GM19372 (cell line): ENCODE measurements around the gene TPCN1.

Experiments
- ATAC-seq: cut with Tn5 transposase; IDR thresholded peaks from one replicate; pipeline ENCODE4 v1.9.1; 2021; ENCODE audit warnings: mild to moderate bottlenecking, low read depth, moderate library complexity; ENCODE audit not compliant: unreplicated experiment

Gene TPCN1

DNA sequence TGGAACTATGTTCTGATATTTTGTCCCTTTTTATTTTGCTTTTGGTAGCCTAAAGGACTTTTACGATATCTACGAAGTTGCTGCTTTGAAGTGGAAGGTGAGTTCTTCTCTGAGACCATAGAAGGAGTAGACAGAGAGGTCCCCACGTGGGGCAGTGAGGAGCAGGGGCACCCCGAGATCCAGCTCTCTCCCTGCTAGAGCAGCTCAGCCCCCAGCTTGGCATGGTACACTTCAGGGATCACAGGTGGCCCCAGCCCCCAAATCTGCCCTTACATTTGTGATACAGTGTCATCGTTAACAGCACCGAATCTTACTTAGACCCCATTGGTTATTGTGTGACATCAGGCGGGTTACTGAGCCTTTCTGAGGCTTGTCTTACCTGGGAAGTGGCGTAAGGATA lies 56.9 kb downstream of the TPCN1 start:
- no peak for ATAC-seq

DNA sequence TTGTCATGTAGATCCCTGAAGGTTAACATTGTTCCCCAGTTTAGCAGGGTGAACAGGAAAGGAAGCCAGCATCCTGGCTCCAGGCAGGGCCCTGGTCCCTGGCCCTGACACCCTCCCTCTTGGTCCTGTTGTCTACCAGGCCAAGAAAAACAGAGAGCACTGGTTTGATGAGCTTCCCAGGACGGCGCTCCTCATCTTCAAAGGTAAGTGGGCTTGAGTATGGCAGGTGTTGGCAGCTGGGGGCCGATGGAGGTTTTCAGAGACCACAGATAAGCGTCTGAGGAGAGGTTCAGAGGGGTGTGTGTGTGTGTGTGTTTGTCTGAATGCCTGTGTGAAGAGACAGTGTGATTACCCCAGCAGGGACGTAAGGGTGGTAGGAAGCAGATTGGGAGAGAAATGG lies 57.4 kb downstream of the TPCN1 start:
- ATAC-seq = no peak

GRCh38 chr12:113284751-113285150 lies 63.5 kb downstream of the TPCN1 start:
- no peak for ATAC-seq

GRCh38 chr12:113285679-113286610 lies 64.7 kb downstream of the TPCN1 start:
- ATAC-seq = no peak

- ATAC-seq = no peak
Observed at GRCh38 chr12:113286712-113287111, 65.4 kb downstream of the TPCN1 start.

DNA sequence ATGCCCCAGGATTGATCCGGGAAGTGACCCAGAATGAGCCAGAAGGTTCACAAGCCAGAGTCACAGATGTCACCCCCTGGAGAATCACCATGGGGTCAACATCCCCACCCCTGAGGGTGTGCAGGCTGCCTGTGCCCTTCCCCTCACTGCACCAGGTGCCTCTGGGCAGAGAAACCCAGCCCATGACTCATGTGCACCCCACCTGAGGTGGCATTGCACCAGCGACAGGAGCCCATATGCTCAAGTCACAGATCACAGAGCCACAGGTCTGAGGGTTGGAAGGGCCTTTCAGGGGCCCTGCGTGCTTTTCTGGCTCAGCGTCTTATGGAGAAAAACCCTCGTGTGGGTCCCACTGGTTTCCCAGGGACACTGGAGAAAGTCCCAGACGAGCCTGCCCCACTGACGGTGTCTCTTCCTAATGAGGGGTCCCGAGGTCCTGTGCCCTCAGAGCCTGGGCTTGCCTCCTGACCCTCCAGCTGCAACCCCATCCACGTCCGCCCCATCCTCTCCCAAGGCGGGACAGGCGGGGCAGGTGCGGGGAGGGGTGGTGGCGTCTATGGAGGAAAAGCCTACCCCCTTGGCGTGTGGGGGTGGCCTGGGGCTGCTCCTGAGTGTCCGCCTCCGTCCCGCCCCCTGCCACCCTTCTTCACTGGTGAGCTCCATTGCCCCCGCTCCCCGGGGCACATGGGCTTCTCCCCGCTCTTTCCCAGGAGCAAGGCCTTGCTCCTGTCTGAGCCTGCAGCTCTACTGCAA lies 66.1 kb downstream of the TPCN1 start:
- ATAC-seq = no peak

- no peak for ATAC-seq
Observed at GRCh38 chr12:113287899-113288282, 66.6 kb downstream of the TPCN1 start.

GRCh38 chr12:113289361-113289760 lies 68.1 kb downstream of the TPCN1 start:
- no peak for ATAC-seq

DNA sequence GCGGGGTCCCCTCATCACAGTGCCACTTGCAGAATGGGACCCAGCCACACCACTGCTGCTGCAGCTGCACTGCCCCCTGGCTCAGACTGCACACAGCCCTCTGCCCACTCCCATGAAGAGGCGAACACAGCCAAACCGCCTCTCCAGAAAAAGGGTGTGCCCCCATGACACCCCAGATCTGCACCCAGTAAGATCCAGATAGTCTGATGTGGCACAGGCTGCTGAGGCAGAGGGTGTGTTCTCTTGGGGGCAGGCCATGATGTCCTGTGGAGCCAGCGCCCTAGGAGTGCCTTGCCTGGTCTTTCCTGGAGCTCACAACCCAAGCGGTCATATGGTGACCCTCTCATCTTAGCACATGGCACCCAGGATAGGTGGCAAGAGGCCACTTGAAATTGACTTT lies 69.2 kb downstream of the TPCN1 start:
- no peak for ATAC-seq

DNA sequence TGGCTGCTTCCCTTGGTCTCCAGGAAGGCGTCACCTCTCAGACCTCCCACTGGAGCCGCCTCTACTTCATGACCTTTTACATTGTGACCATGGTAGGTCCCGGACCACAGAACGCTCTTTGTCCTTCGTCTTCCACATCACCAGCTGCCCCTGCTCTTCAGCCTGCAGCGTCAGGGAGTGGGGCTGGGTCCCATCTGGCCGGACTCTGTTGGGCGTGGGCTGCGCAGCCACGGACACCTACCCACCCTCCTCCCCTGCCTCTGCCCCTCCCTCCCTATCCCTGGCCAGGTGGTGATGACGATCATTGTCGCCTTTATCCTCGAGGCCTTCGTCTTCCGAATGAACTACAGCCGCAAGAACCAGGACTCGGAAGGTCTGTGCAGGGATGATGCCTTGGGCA lies 70.3 kb downstream of the TPCN1 start:
- no peak for ATAC-seq

GRCh38 chr12:113292091-113292490 lies 70.8 kb downstream of the TPCN1 start:
- no peak for ATAC-seq

DNA sequence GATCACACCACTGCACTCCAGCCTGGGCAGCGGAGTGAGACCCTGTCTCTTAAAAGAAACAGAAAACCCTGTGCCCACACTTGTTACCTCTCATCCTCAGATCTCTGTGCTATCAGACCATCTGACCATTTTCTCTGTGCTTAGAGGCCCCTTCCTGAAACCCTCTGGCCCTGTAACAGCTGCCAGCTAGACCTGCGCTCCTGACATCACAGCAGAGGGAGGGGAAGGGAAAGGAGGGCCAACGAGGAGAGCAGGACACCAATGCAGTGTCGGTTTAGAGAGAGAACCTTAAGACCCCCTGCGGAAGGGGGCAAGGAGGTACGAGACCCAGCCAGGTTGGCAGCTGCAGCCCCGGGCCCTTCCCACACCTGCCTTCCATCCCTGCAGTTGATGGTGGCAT lies 71.3 kb downstream of the TPCN1 start:
- no peak for ATAC-seq

- ATAC-seq = no peak
Observed at GRCh38 chr12:113293100-113293499, 71.8 kb downstream of the TPCN1 start.

DNA sequence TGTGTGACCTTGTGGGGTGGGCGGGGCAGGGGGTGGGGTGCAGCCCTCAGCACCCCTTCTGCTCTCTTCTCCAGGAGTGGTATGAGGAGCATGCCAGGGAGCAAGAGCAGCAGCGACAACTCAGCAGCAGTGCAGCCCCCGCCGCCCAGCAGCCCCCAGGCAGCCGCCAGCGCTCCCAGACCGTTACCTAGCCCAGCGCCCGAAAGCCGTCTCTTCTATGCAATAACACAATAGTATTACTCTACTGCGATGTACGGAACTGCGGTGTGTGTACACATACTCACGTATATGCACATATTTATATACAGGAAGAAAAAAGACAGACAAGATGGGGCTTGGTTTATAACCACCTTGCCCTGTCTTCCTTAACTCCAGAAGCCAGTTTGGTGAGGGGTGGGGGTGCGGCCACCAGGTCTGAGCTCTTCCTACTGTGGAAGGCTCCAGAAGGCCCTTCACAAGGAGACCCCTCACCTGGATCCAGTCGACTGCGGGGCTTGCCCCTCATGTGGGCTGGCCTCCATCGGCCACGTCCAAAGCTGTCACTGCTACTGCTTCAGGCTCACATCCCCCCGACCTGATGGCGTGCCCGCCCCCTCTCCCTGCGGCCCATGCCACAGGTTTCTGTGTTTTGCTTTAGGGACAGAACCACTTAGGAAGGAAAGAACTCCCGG lies 74.8 kb downstream of the TPCN1 start:
- no peak for ATAC-seq

DNA sequence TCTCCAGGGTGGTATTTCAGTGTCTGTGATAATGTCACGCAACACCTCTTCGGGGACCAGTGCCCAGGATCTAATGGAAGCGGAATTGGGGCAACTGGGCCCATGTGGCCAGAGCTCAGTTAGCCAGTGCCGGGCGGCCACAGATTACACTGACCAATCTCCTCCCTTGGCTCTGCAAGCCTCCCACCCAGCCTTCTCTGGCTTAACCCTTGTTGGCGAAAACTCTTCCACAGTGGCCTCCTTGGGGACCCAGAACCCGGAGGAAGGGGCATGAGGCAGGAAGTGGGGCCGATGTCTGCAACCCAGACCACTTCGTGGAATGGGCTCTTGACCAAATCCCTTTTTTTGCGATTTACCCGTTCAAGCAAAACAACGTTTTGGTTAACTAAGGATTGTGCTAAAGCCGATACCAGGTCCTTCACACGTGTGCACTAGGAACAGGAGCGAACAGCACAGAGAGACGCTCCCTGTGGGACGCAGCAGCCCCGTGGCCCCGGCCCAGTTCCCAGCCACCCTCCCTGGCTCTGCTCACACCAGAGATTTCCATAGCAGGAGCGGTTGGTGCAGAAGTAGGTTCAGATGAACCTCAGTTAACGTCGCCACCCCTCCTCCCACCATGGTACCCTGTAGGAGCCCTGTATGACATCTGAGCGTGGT lies 75.4 kb downstream of the TPCN1 start:
- ATAC-seq = no peak

DNA sequence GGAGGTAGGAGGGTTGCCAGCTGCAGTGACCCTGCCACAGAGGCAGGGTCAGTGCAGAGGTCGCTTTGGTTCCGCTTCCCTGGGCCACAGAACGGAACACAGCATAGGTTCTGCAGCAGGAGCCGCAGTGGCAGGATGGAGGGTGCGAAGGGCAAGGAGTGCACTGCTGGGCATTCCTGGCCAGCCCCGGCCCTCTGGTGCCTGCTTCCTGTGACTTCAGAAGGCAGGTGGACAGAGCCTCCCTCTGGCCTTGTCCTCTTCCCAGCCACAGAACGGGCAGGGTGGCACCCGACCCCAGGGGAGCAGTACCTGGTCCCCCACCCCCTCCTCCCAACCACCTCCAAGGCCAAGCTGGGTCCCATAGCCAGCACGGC lies 75.9 kb downstream of the TPCN1 start:
- ATAC-seq = no peak

DNA sequence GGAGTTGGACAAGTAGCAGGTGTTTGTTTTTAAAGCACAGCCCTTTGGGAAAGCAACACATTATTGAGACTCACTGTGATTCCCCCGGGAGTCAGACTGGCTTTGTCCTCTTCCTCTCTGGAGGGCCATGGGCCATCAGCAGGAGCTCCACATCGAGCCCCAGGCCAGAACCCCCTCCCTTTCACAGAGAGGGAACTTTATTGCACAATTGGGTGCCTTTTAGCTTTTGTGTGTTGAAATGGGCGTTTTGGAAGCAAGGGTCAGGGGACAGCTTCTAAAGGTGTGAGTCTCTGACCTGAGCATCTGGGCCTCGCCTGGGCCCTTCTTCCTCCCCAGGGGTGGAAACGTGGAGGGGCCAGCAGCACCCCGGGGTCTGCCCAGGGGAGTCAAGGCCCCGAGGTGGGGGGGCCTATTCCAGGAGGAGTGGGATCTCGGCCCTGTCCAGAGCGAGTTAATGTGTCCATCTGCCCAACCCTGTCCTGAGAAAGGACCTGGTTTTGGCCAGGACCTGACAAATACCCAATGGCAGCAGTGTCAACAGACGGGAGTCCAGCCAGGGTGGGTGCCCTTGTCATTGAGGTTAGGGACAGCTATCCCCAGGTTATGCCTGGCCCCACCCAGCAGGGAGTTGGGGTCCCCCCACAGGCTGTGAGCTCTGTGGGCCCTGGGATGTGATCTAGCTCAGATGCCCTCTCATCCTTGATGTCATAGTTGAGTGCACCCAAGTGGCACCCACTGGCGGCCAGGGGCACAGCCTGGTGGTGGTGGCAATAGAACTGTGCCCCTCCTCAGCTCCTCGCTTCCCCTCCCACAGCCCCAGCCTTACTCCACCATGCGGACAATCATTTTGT lies 76.6 kb downstream of the TPCN1 start:
- ATAC-seq = no peak

DNA sequence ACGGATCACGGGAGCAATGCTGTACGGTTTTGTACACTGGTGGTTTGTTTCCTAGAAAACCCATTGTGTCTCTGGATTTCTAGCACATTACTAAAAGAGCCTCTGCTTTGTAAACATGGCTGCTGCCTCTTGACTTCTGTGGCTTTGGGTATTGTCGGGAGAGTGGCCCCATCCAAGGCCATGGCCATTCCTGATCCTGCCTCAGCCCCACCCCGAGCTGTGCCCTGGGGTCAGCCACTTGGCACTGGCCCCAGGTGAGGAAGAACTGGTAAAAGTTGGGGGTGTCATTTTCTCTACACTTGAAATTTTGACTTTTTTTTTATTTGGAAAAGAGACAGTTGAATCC lies 77.2 kb downstream of the TPCN1 start:
- ATAC-seq = no peak

GRCh38 chr12:113298861-113299545 lies 77.7 kb downstream of the TPCN1 start:
- no peak for ATAC-seq
